B cell (primary cell): ENCODE results near the gene DEDD2. TPM values are rescaled to one million over a fixed set of nuclear protein-coding genes. Genes with fewer than 3 reads are reported as not detected.
A peak's percentile ranks its signal among the peaks of the same experiment; 100 is the strongest.

Experiments
- ATAC-seq: fragments of 200-7000 bp; cut with Tn5 transposase; one replicate; pipeline ENCODE4 v1.10.0; 2021; ENCODE audit warnings: low read depth, mild to moderate bottlenecking, moderate number of reproducible peaks, moderate library complexity
- CTCF ChIA-PET: fragments of 350-600 bp; sonication (Branson Sonifier 250); formaldehyde crosslinking; loops from one replicate; lab custom pipeline; 2021; ENCODE audit warnings: antibody characterized with exemption, inconsistent platforms; lab: Charles Lee
- POLR2A ChIA-PET: fragments of 350-600 bp; sonication (Branson Sonifier 250); formaldehyde crosslinking; loops from one replicate; lab custom pipeline; 2021; ENCODE audit warnings: antibody characterized with exemption; lab: Charles Lee
- DNase-seq: peaks from one replicate; pipeline ENCODE4 v3.0.0; 2013
- H2AFZ ChIP-seq: 2 replicates; pipeline ENCODE4 v1.6.1; 2012; ENCODE audit warnings: mild to moderate bottlenecking, low read depth, low read length; ENCODE audit not compliant: insufficient read depth, poor library complexity, severe bottlenecking
- H3K27ac ChIP-seq, 2 donors: 1 replicate in 1 of 2; 2 replicates in 1 of 2; pipeline ENCODE4 v1.5.1; 2012 to 2013; ENCODE audit warnings: low read length in 2 of 2, mild to moderate bottlenecking in 2 of 2, moderate library complexity in 1 of 2
- H3K27me3 ChIP-seq, 4 experiments: fragments of 200-600 bp in 1 of 4; sonication (generic) in 1 of 4; replicated peaks in 1 of 4; 1 replicate in 2 of 4; 2 replicates in 2 of 4; pipeline versions ENCODE4 v1.6.1 to v1.7.0; 2013 to 2016; ENCODE audit warnings: low read length in 3 of 4, mild to moderate bottlenecking in 2 of 4, mixed read lengths in 1 of 4, moderate library complexity in 1 of 4; ENCODE audit not compliant: insufficient read depth in 4 of 4, control insufficient read depth in 3 of 4; ENCODE audit errors: control extremely low read depth in 1 of 4
- H3K36me3 ChIP-seq, 2 experiments: replicated peaks in 1 of 2; 1 replicate in 1 of 2; 2 replicates in 1 of 2; pipeline versions ENCODE4 v1.6.1 to v1.7.1; 2013; ENCODE audit warnings: low read length in 1 of 2; ENCODE audit not compliant: insufficient read depth in 2 of 2, control insufficient read depth in 1 of 2; ENCODE audit errors: control extremely low read depth in 1 of 2, extremely low read depth in 1 of 2
- H3K4me1 ChIP-seq, 2 donors: fragments of 200-600 bp in 1 of 2; sonication (generic) in 1 of 2; 1 replicate in 1 of 2; 2 replicates in 1 of 2; pipeline versions ENCODE4 v1.5.1 to v1.6.1; 2013 to 2017; ENCODE audit warnings: low read length in 2 of 2; ENCODE audit not compliant: control insufficient read depth in 2 of 2, insufficient read depth in 2 of 2
- H3K4me2 ChIP-seq: replicated peaks from 2 replicates; pipeline ENCODE3; 2012; ENCODE audit warnings: mild to moderate bottlenecking, low read depth, low read length; ENCODE audit not compliant: poor library complexity, severe bottlenecking
- H3K4me3 ChIP-seq, 5 experiments: fragments of 200-600 bp in 1 of 5; sonication (generic) in 1 of 5; 1 replicate in 3 of 5; 2 replicates in 2 of 5; pipeline versions ENCODE4 v1.5.1 to v1.7.0; 2011 to 2016; ENCODE audit warnings: low read length in 4 of 5, mild to moderate bottlenecking in 4 of 5, low read depth in 2 of 5, control low read depth in 1 of 5, moderate library complexity in 1 of 5; ENCODE audit not compliant: insufficient read depth in 1 of 5; ENCODE audit errors: control extremely low read depth in 1 of 5, extremely low read depth in 1 of 5
- H3K79me2 ChIP-seq: fragments of 200-600 bp; sonication (generic); one replicate; pipeline ENCODE4 v1.6.0; 2016; ENCODE audit warnings: low read length; ENCODE audit not compliant: control insufficient read depth, insufficient read depth
- H3K9ac ChIP-seq: fragments of 200-600 bp; sonication (generic); 2 replicates; pipeline ENCODE4 v1.6.1; 2017; ENCODE audit warnings: mild to moderate bottlenecking, low read length, moderate library complexity
- H3K9me3 ChIP-seq, 3 donors: one replicate each; pipeline versions ENCODE4 v1.6.1 to v1.7.1; 2013; ENCODE audit warnings: low read length in 2 of 3; ENCODE audit not compliant: control insufficient read depth in 2 of 3, insufficient read depth in 1 of 3; ENCODE audit errors: control extremely low read depth in 1 of 3
- H4K20me1 ChIP-seq: 2 replicates; pipeline ENCODE4 v1.6.0; 2012; ENCODE audit warnings: mild to moderate bottlenecking, low read length; ENCODE audit not compliant: insufficient read depth, control insufficient read depth, poor library complexity, severe bottlenecking
- H3K27ac Mint-ChIP-seq: one replicate; pipeline ENCODE4 v1.8.0; 2021; ENCODE audit warnings: mixed read lengths
- H3K27me3 Mint-ChIP-seq: one replicate; pipeline ENCODE4 v1.8.0; 2021; ENCODE audit warnings: mixed read lengths
- H3K4me1 Mint-ChIP-seq: one replicate; pipeline ENCODE4 v1.8.0; 2021; ENCODE audit warnings: mixed read lengths
- H3K4me3 Mint-ChIP-seq: one replicate; pipeline ENCODE4 v1.8.0; 2021; ENCODE audit warnings: mixed read lengths
- H3K9me3 Mint-ChIP-seq: one replicate; pipeline ENCODE4 v1.8.0; 2022; ENCODE audit warnings: mixed read lengths; ENCODE audit not compliant: insufficient read depth
- EZH2 ChIP-seq: IDR thresholded peaks from 2 replicates; pipeline ENCODE4 v1.6.1; 2012; ENCODE audit warnings: borderline replicate concordance, low read depth, mild to moderate bottlenecking, moderate library complexity, low read length; ENCODE audit not compliant: insufficient read depth, poor library complexity, severe bottlenecking
- WGBS: methylation state at CpG from one replicate; pipeline ENCODE4 v1.1.5; 2013; ENCODE audit warnings: missing lambda C conversion rate; ENCODE audit not compliant: insufficient coverage; 5-methylcytosine and 5-hydroxymethylcytosine counted together
- intact Hi-C: fragments of 100-400 bp; cut with micrococcal nuclease; formaldehyde crosslinking; loops from one replicate; pipeline ENCODE4 v1.10.0; 2022
- polyA plus RNA-seq: library from polyadenylated mRNA; depleted of rRNA; stranded (reverse); fragments of >200 nt; gene quantifications from 2 replicates; pipeline ENCODE4 v1.2.3, GENCODE V29; 2012
- total RNA-seq, 2 donors: library from RNA; stranded (reverse); fragments of 120-200 nt in 1 of 2; gene quantifications; 1 replicate in 1 of 2; 2 replicates in 1 of 2; pipeline versions ENCODE4 v1.2.3 to v1.2.4, GENCODE V29; 2013 to 2022
- TF ChIP-seq, protein P1 (sequence below): fragments of 200-600 bp; IDR thresholded peaks from one replicate; pipeline ENCODE4 v1.8.0; 2022; ENCODE audit warnings: antibody characterized with exemption, mild to moderate bottlenecking

The DEDD2 gene
- total and polyA plus RNA-seq, 2 donors (not counting 1 experiment from before 2014, with no cell fraction given), result 52.8 to 90.6 TPM

DNA sequence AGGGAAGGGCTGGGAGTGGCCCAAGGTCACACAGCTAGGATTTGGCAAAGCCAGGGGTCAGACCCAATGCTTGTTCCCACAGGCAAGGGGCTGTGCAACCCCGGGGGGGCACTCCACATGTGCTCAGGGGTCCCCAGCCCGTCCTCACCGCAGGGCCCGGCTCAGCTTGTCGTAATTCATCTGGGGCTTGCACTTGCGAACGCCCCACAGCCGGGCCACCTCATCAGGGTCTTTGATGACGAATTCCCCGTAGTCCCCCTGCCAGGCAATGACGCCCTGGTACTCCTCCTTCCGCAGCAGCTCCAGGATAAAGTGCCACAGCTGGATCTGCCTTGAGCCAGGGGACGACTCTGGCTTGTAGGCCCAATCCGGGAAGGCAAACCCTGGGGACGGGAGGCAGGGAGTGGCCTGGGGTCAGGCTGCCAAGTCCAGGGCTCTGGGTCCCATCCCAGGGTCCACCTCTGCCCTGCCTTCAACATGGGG is 32.7 kb upstream of the DEDD2 start:
- H2AFZ ChIP-seq, result no peak overlapping the region
- peaks cover 30% of the 10 kb centered on the region for H3K79me2 ChIP-seq
- CTCF ChIA-PET, result interaction anchor here (0.9 to 1.5 kb wide), 4 partner anchors 7 to 118 kb away, joined by 3 to 5 read pairs (median 3); partner anchors contain the start of genes GSK3A and POU2F2
- Mint-ChIP-seq H3K4me1 (peaks cover 30% of the 10 kb centered on the region), H3K27me3 (no peaks in the 10 kb centered on the region), H3K27ac (peak overlapping the region; percentile 50), H3K9me3 (no peaks in the 10 kb centered on the region), H3K4me3 (no peak overlapping the region)
- DNase-seq (no peak), ATAC-seq (no peak)
- no peaks in the 10 kb centered on the region for H3K27me3 ChIP-seq
- no peak overlapping the region for H3K9ac ChIP-seq
- H4K20me1 ChIP-seq, result peaks cover 26% of the 10 kb centered on the region
- H3K4me1 ChIP-seq, result peaks cover 16 to 32% of the 10 kb centered on the region in 2 donors
- H3K4me3 ChIP-seq, result no peak overlapping the region
- POLR2A ChIA-PET, result no interaction called here
- H3K9me3 ChIP-seq, result peaks cover 0 to 4% (median 0%) of the 10 kb centered on the region in 3 donors
- H3K27ac ChIP-seq, result peak overlapping the region in 1 of 2 donors; percentile 41
- TF ChIP-seq, protein P1, sequence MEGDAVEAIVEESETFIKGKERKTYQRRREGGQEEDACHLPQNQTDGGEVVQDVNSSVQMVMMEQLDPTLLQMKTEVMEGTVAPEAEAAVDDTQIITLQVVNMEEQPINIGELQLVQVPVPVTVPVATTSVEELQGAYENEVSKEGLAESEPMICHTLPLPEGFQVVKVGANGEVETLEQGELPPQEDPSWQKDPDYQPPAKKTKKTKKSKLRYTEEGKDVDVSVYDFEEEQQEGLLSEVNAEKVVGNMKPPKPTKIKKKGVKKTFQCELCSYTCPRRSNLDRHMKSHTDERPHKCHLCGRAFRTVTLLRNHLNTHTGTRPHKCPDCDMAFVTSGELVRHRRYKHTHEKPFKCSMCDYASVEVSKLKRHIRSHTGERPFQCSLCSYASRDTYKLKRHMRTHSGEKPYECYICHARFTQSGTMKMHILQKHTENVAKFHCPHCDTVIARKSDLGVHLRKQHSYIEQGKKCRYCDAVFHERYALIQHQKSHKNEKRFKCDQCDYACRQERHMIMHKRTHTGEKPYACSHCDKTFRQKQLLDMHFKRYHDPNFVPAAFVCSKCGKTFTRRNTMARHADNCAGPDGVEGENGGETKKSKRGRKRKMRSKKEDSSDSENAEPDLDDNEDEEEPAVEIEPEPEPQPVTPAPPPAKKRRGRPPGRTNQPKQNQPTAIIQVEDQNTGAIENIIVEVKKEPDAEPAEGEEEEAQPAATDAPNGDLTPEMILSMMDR, result no peak
- no peak for TF ChIP-seq EZH2
- intact Hi-C loops, result no loop called here
- no peak overlapping the region for H3K4me2 ChIP-seq
- 89% methylated on average over 15 of the region's 15 CpGs for WGBS
- peaks cover 2 to 15% of the 10 kb centered on the region in 2 experiments for H3K36me3 ChIP-seq

DNA sequence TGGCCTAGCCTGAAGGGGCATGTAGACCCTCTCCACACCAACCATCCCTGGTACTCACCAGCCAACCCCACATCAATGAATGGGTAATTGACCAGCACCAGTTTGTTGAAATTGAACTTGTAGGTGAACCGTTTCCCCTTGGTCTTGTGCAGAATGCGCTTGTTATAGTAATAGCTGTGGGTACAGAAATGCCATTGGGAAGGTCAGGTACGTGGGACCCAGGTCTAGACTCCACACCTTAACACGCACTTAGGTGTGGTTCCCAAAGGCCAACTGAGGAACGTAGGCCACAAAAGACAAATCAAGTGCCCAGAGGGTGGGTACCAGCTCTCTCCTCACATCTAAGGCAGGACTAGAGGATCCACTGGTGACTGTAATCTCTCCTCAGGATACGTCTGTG is 32.3 kb upstream of the DEDD2 start:
- ChIA-PET POLR2A (no interaction called here), CTCF (interaction anchor here (1.0 kb wide), 2 partner anchors 10 to 27 kb away, joined by 3 read pairs; no protein-coding TSS in a partner anchor)
- Histone ChIP-seq H3K4me1 (peaks cover 21 to 37% of the 10 kb centered on the region in 2 donors), H3K4me2 (no peak overlapping the region), H3K79me2 (peaks cover 29% of the 10 kb centered on the region), H3K36me3 (peaks cover 2 to 15% of the 10 kb centered on the region in 2 experiments), H4K20me1 (peaks cover 26% of the 10 kb centered on the region), H3K27ac (no peak overlapping the region), H3K27me3 (no peaks in the 10 kb centered on the region), H3K9ac (no peak overlapping the region), H3K4me3 (no peak overlapping the region), H2AFZ (no peak overlapping the region), H3K9me3 (peaks cover 0 to 4% (median 0%) of the 10 kb centered on the region in 3 donors)
- no peak for TF ChIP-seq EZH2
- TF ChIP-seq, protein P1, result no peak
- H3K9me3 Mint-ChIP-seq, result no peaks in the 10 kb centered on the region
- H3K27me3 Mint-ChIP-seq, result no peaks in the 10 kb centered on the region
- peak overlapping the region; percentile 32 for H3K27ac Mint-ChIP-seq
- H3K4me3 Mint-ChIP-seq, result no peak overlapping the region
- WGBS, result 97% methylated on average over 5 of the region's 6 CpGs
- H3K4me1 Mint-ChIP-seq, result peaks cover 35% of the 10 kb centered on the region
- no peak for DNase-seq
- intact Hi-C loops, result no loop called here
- ATAC-seq, result no peak
